Measurements from ENCODE around the gene LRRK2.
"Not testable (repeated sequence)": the region's sequence is repeated elsewhere in the genome, so short reads cannot be mapped to it uniquely, and the experiment has no call there.

Gene LRRK2

DNA sequence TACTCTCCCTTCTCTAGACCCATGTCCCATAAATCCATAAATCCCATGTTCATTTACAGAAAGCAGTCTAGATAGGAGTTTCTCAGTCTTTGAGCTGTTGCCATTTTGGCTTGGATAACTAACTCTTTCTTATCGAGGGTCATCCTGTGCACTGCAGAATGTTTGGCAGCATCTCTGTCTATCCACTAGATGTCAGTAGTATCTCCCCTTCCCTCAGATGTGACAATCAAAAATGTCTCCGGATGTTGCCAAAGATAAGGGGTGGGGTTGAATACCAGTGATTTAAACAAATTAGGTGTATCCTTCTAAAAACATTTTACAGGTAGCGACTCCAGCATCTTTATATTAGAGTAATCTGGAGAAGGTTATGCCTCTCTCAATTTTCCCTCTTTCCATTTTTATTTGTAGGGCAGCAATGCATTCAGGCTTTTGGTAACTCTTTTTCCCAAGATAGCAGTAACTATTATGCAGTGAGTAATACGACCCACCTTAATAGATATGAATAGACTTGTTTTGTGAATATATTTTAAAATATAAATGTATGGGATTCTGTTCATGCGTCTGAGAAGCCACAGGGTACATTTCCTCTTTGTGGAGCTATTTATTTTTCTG is 100.7 kb downstream of the LRRK2 start:
- DNase-seq, result peak; percentile 25 to 51

- DNase-seq, result no peak
Observed at GRCh38 chr12:40327535-40327934, 102.7 kb downstream of the LRRK2 start.

DNA sequence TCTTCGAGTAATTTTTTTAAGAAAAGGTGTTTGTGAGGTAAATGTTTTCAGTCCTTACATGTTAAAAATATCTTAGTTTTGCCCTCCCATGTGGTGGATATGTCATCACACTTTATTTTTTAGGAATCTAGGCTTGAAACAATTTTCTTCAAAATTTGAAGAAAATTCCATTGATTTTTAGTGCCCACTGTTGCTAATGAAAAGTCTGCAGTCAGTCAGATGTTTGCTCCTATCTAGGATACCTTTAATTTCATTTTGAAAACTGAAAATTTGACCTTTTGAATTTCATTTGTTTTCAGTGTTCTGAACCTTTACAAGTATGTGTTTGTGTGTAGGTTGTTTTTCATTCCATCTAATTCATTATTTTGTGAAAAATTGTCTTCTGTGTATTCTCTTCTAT is 105.4 kb downstream of the LRRK2 start:
- DNase-seq, result no peak

DNA sequence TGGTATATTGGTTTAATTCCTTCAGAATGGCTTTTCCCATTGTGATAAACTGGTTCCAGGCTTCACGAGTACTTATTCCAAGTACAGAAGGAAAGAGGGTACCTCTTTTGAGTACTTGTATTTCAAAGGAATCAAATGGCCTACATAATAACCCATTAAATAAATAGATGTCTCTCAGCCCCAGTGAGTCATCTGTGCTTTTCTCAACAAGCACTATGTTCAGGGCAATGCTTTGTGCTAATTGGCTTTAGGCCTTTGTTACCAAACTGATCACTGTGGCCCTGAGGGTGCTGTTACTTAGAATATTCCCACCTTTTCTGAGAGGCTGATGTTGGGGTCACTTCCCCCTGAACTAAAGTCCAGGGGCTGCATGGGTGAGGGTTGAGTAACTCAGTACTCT is 107.1 kb downstream of the LRRK2 start:
- DNase-seq, result no peak

DNA sequence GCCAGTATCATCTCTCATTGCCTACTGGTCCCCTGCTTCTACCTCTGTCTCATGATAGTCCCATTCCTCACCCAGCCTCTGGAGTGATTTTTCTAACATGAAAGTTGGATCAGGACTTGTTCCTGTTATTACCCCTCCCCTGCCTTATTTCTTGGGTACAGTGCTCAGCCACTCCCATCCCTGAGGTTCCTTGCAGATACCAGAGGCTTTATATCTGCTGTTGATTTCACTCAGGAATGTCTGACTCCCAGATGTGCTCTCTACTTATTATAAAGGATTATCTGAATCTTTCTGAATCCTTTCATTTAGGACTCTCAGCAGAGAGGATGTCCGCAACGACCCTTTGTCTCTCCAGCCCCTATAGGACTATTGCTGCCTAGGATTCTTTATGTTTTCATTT is 111.2 kb downstream of the LRRK2 start:
- DNase-seq, result no peak

DNA sequence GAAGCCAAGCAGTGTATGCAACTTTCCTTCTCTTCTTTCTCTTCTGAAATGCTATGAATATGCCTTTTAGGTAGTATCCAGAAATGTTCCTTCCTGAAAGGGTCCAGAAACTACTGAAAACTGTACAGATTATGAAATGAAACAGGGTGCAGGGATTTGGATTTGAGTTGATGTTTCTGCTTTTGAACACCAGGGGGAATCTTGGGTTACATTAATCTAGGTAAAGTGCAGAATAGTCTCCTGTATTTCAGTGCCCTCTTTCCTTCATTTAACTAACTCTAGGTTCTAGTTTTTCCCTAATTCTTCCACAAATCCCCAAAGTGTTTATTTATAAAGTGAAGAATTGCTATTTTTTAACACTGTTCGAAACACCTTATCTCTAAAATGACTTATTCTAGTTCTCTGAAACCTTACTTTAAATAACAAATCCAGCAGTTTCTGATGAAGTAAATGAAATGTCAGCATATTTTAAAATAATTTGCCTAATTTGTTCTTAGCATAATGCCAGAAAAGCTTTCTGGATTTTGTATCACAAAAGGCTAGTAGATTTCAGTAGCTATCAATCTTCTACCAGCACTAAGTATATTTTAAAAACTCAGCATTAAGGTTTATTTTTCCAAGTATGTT is 111.9 kb downstream of the LRRK2 start:
- peak in 1 of 2 experiments; percentile 19 for DNase-seq

GRCh38 chr12:40338071-40338470 is 113.3 kb downstream of the LRRK2 start:
- no peak for DNase-seq

DNA sequence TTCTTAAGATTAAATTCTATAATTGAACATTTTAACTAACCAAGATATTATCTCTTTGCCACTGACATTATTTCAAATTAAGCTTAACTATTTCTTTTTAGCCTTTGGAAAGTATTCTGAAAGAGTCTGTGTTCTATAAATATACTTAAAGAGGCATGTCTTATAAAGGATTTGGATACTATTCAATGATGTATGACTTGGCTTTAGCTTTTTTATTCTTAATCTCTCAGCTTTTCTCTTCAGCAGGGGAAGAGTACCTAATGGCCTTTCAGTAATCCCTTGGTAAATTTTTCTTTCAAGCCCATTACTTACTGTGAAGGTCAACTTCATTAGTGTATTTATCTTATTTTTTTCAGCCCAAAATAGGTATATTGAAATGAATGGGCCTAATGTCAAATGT is 113.8 kb downstream of the LRRK2 start:
- DNase-seq, result no peak

DNA sequence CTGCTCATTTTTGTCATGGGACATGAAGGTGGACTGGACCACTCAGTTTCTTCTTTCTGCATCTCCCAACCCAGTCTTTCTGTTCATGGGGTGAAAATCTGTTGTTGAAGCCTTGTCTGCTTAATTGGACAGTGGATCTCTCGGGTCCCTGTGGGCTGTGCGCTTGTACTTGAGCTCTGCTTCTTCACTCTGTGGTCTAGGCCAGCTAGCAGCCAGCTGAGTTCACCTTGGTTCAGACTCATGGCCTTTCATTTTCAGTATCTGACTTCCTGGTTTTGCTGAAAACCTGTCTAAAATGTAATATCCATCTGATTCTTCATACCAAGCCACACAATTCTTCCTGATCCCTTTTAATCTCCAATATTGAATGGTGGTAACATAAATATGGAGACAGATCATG is 117.2 kb downstream of the LRRK2 start:
- no peak for DNase-seq

DNA sequence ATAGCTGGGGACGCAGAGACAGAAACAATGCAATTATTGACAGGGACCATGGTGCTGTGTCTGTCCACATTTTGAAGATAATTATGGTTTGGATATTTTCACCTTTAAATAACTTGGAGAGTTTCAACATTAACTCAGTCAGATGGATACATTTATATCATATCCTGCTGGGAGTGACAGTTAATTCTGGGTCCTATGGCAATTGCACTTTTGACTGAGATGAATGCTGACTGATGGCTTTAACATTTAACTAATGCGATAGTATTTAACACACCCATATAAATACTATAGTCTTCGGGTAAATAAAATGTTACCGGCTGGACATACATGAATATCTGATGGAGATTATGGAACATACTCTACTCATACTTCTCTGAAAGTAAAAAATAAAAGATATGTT is 118.3 kb downstream of the LRRK2 start:
- no peak for DNase-seq

GRCh38 chr12:40344312-40344711 is 119.5 kb downstream of the LRRK2 start:
- peak in 1 of 2 experiments; percentile 9 for DNase-seq

GRCh38 chr12:40351976-40352375 is 127.2 kb downstream of the LRRK2 start:
- DNase-seq, result no peak

DNA sequence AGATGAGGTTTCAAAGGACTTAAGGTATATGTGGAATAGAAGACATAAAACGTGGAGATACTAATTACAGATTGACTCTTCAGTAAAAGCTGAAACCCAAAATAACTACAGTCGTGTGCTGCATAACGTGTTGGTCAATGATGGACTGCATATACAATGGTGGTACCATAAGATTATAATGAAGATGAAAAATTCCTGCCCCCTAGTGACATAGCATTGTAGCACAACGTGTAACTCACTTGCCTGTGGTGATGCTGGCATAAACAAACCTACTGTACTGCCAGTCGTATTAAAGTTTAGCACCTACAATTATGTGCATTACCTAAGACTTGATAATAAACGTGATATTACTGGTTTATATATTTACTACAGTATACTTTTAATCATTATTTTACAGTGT is 150.3 kb downstream of the LRRK2 start:
- peak in 1 of 2 experiments; percentile 16 for DNase-seq

- no peak for DNase-seq
Observed at GRCh38 chr12:40376533-40377267, 151.9 kb downstream of the LRRK2 start.

GRCh38 chr12:40378691-40379090 is 153.9 kb downstream of the LRRK2 start:
- no peak for DNase-seq

DNA sequence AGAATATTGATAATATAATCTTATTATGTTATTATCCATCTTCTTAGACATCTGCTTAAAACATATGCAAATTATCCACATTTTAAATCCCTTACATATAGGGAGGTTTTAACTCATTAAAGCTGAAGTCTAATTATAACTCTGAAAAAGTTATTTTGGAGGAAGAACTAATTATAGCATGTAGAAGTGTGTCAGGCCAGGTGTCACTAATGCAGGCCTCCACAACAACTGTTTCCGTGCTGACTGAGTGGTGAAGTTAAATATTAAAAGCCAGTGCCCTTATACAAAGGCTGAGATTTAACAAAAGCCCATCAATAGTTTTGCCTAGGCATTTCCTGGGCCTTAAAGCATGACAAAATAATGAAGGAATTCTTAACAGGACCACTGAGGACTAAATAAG is 157.4 kb downstream of the LRRK2 start:
- no peak for DNase-seq

DNA sequence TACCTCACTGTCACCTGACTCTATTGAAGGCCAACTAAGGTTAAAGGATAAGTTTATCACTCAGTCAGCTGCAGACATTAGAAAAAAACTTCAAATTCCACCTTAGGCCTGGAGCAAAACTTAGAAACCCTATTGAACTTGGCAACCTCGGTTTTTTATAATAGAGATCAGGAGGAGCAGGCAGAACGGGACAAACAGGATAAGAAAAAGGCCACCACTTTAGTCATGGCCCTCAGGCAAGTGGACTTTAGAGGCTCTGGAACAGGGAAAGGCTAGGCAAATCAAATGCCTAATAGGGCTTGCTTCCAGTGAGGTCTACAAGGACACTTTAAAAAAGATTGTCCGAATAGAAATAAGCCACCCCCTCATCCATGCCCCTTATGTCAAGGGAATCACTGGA is 162.5 kb downstream of the LRRK2 start:
- DNase-seq, result not testable (repeated sequence)

- DNase-seq, result no peak
Observed at GRCh38 chr12:40390980-40391379, 166.2 kb downstream of the LRRK2 start.

DNA sequence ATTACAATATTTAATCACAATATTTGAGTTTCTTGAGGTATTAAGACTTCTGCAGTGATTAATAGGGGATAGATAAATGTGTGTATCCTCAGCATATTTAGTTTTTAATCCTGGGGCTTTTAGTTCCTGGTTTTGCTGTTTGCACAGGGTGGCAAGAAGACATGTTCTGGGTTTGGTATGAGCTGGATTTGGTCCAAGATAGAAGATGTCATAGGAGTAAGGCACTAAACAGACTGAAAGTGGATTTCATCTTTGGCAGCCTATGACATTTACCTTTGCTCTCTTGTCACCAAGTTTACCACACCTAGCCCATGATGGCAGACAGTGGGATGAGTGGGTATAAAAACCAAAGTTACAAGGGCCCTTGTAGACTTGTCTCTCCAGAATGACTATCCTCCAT is 168.2 kb downstream of the LRRK2 start:
- DNase-seq, result no peak

- no peak for DNase-seq
Observed at GRCh38 chr12:40399656-40400055, 174.9 kb downstream of the LRRK2 start.

DNA sequence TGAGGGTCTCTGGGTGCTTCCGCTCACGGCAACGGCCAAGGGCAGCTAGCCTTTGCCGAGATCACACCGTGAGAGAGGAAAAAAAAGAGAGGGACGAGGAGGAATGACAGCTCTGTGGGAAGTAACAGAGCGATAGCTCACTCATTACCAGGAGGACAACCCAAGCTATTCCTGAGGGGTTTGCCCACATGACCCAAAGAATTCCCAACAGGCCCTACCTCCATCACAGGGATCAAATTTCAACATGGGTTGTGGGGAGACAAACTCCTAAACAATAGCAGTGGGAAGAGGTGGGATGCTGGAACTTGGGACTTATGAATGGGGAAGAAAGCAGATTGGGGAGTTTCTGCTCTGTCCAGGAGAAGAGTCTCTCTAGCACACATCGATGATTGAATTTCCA is 180.6 kb downstream of the LRRK2 start:
- no peak for DNase-seq
